T1000 (cell line): ENCODE data around the gene MPEG1.

Source experiments
- DNase-seq: peaks from one replicate; lab custom pipeline; 2025; ENCODE audit warnings: mixed read lengths; lab: John Stamatoyannopoulos, UW

MPEG1 gene, protein sequence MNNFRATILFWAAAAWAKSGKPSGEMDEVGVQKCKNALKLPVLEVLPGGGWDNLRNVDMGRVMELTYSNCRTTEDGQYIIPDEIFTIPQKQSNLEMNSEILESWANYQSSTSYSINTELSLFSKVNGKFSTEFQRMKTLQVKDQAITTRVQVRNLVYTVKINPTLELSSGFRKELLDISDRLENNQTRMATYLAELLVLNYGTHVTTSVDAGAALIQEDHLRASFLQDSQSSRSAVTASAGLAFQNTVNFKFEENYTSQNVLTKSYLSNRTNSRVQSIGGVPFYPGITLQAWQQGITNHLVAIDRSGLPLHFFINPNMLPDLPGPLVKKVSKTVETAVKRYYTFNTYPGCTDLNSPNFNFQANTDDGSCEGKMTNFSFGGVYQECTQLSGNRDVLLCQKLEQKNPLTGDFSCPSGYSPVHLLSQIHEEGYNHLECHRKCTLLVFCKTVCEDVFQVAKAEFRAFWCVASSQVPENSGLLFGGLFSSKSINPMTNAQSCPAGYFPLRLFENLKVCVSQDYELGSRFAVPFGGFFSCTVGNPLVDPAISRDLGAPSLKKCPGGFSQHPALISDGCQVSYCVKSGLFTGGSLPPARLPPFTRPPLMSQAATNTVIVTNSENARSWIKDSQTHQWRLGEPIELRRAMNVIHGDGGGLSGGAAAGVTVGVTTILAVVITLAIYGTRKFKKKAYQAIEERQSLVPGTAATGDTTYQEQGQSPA

GRCh38 chr11:59212744-59213631 is at the start of gene MPEG1:
Gene MPEG1 (minus strand): TSS chr11:59212927. CDS start chr11:59212865, 62 bp downstream.
- no peak for DNase-seq

DNA sequence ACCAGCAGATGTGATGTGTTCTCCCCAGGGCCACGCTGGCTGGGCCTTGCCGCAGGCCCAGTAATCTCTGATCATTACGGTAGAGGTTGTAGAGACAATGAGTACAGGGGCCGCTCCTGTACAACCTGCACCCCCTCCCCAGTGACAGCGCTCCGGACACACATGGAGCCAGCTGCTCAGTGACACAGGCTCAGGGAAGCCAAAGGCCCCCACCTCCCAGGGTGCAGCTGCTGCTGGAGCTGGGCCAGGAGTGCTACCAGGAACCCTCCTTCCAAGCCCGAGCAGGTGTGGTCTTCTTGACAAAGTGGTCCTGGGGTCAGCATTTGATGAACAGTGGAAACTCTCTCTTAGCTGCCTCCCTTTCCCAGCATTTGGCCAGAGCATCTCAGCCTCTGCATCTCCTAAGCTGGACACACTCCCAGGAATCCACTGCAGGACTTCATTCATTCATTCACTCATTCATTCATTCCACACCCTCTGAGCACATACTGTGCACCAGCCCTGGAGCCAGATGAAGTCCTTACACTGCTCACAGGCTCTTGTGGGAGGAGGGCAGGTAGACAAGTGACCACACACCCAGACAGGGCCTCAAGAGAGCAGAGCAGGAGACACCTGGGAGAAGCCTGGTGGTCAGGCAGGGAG is 49.6 kb upstream of the MPEG1 start:
- DNase-seq = no peak

DNA sequence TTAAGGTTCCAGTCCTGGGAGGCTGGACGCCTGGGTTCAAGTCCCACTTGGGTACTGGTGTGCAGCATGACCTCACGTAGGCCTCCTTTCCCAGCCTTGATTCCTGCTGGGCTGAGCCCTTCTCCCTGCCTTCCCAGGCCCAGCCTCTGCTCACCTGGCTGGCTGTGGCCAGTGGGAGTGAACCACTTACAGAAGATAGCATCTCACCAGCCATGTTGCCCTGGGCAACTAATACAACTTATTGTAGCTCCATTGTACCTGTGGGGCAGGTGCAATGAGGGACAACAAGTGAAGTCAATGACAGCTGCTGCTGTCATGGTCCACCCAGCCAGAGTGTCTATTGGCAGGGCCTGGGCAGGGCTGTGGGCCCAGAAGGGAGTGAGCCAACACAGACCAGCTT is 48.4 kb upstream of the MPEG1 start:
- DNase-seq = no peak

DNA sequence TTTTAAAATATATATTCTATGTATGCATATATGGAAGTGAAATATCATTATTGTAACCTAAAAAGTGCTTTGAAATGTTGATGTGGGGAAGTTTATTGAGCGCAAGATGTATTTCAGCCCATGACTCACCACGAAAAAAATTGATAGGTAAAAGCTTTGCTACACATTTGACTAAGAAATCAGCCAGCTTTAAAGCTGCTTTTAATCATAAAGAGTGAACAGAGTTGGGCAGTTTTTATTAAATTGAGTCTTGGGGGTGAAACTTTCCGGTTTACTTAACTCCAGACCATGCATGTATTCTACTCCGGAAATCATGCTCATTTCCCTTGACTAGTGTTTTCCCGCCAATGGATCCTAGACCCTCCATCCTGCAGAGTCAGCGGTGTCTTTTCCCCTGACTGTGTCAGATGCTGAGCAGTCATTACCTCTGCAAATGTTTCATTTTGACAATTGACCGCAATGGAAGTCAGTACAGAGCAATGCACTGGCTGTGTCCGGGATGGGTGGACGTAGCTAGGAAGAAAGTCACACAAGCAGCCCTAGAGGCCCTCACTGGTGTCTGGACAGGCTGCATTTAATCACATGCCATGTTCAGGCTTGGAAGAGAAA is 47.2 kb upstream of the MPEG1 start:
- DNase-seq = no peak

DNA sequence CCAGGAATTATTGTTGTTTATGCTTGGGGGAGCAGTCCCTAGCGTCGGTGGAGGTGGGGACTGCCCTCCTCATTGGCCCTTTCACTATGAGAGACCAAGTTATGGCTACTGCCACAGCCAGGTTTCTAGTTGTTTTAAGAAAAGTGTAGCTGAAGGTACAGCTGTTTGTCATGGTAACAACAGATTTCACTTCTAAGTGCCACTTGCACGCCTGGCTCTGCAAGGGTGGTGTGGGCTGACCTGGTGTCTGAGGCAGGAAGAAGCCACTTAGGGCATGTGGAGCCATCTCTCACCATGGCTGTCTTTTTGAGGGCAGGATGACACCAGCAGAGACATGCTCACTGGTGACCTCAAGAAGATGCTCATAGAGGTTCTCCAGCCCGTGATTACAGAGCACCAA is 46.3 kb upstream of the MPEG1 start:
- no peak for DNase-seq

DNA sequence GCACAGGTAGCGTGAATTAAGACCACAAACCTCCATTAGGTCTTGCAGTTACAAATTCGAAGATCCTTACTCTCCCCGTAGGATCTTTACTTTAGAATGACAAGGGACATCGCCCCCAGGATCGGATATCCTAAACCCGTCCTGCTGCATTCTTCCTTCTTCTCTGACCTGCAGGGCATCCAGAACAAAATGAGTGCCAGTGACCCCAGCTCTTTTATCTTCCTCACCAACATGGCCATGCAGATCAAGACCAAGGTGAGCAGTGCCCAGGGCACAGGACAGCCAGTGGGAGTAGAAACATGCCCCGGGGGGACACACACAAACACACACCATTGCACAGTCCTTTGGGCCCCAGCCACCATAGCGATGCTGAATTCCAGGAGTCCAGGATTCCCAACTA is 42.6 kb upstream of the MPEG1 start:
- DNase-seq = no peak

DNA sequence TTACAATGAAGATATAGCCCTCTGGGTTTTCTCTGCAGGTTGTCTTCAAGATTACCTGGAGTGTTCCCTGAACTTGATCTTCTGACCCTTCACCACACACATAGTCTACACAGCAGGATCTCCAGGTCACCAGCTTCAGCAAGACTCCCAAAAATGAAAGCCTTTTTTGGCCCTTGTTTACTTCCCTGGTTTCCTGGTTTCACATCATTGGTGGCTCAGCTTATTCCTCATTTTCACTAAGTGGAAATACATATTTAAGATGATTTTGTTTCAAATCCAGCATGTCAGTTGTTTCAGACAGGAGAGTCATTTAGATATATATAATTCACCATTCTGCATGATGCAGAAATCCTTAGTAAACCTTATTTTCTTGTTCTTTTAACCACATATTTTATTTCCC is 41.6 kb upstream of the MPEG1 start:
- DNase-seq = no peak

GRCh38 chr11:59253001-59253400 is 40.3 kb upstream of the MPEG1 start:
- no peak for DNase-seq

DNA sequence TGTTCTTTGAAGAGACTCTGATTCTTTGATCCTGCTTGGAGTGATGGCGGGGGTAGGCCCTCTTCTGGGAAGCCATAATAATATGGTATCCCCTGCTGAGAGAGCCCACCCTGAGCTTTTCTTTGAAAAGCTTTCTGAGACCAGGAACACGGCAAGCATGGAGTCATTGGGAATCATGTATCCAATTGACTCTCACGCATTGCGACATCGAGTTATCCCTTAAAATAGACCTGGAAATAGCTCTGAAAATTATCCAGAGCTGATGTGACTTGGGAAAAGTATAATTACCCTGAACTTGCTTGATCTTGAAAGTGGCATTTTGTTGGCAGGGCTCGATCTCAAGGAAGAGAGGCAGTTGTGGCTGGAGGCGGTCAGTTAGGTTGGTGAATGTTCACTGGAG is 36.8 kb upstream of the MPEG1 start:
- DNase-seq = no peak

DNA sequence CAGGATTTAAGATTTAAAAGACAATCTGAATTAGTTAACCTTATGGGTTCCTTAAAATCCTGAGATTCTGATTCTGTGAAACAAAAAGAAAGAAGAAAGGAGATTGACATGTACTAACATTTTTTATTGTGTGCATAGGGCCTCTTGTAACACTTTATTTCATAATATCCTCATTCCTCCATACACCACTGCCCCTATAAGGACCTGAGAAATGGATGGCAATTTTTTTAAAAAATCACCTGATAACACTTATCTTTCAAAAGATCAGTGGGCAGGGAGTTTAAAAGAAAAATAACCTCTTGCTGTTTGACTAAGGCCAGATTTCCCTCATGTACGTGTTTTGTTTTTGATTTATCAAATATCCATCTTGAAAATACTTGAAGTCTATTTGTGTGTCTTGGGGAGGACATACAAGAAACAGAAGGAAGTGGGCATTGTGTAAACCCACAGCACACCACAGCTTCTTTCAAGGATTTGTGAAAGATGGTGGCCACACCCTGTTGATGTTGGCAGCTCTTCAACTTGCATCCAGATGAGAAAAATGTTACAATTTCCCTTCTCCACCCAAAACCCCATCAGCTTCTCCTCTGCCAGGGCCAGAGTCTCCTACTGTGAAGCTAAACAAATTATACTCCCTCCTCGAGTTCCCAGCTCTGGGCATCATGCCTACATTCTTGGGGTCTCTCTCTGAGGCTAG is 35.0 kb upstream of the MPEG1 start:
- DNase-seq = no peak

- no peak for DNase-seq
Observed at GRCh38 chr11:59243633-59244032, 30.9 kb upstream of the MPEG1 start.

GRCh38 chr11:59240322-59240721 is 27.6 kb upstream of the MPEG1 start:
- no peak for DNase-seq

GRCh38 chr11:59226396-59226795 is 13.7 kb upstream of the MPEG1 start:
- DNase-seq = no peak

DNA sequence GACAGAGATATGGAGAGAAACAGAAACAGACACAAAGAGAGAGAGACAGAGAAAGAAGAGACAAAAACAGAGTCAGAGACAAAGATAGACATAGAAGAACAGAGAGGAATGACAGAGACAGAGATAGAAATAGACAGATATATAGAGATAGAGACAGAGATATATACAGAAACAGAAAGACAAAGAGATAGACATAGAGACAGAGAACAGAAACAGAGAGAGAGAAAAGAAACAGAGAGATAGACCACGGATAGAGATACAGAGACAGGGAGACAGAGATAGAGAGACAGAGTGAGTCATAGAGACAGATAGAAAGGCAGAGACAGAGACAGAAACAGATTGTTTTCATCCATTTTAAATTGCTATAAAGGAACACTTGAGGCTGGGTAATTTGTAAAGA is 12.3 kb upstream of the MPEG1 start:
- no peak for DNase-seq

- DNase-seq = no peak
Observed at GRCh38 chr11:59224351-59224928, 11.7 kb upstream of the MPEG1 start.

- DNase-seq = no peak
Observed at GRCh38 chr11:59223611-59224010, 10.9 kb upstream of the MPEG1 start.

DNA sequence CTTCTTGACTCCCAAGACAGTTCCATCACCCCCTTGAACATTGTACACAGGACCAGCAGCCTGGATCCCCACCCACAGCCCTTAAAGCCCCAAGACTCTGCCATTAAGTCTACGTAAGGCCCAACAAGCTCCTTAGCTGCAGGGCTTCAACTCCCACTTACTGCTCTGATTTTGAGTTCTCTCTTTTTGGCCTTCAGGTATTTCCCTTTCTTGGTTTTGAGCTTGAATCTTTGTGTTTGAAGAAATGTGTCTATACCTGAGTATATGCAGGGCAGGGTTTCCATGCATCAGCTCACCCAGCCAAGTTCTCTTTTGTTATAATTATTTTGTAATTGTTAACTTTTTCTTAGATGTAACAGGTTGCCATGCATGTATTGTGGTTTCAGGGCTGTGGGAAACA is 10.4 kb upstream of the MPEG1 start:
- no peak for DNase-seq

DNA sequence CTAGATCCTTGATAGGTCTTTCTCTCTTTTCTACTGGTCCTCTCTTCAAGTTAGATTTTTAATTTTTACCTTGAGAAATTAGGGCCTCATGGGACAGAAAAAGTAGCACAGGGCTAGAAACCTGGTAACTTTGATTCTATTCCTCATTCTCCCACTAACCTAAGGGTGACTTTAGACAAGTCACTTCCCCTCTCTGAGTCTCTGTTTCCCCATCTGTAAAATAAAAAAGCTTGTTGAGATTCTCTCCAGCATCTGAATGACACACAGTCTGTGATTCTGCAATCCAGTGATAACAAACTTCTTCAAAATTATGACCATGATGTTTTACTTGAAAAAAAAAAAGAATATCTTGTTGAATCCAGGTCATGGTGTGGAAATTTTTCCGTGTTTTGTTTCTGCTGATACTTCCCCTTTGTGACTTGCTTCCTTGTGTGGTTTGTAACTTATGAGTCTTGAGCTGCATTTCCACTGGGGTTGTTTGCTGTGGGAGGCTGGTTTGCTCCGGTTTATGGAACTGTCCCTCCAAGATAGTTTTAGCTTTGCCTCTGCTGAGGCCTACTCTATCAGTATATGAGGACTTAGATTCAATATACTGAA is 9.8 kb upstream of the MPEG1 start:
- no peak for DNase-seq

DNA sequence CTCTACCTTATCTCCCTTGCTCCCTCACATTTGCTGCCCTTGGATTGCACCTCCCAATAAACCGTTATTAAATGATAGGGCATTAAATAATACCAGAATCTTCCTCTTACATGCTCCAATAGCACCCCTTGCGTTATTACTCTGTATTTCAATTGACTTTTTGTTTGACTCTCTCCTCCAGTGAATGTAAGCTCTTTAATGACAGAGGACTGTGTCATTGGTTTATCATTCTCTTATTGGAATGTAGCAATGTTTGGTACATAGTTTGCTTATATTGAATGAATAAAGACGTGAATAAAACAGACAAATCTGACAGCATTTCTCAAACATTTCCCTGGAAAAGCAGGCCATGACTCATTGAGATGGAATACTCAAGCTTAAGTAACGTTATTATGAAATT is 8.7 kb upstream of the MPEG1 start:
- DNase-seq = no peak

GRCh38 chr11:59219836-59220235 is 7.1 kb upstream of the MPEG1 start:
- no peak for DNase-seq
